ENCODE results near the gene BTG1.
A peak's percentile ranks its signal among the peaks of the same experiment; 100 is the strongest.

The BTG1 gene

DNA sequence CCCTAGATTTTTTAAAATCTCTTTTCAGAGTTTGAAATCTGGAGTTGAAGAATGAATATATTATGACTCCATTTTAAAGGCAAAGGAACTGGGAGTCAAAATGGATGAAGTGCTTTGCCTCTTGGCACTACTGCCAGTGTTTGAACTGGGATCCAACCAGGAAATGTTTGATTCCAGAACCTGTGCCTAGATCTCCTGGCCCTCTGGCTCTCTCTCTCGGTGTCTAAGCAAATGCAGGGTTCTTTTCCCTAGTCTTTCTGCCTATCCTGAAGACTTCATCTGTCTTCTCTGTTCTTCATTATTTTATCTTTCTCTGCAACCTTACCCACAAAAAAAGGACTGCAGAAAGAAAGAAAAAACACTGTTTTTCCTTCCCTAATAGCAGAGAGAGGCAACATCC is 17.0 kb downstream of the BTG1 start:
- no peak overlapping the region for H3K4me3 ChIP-seq (ENCODE audit: low read length)
- TF ChIP-seq, protein P1, sequence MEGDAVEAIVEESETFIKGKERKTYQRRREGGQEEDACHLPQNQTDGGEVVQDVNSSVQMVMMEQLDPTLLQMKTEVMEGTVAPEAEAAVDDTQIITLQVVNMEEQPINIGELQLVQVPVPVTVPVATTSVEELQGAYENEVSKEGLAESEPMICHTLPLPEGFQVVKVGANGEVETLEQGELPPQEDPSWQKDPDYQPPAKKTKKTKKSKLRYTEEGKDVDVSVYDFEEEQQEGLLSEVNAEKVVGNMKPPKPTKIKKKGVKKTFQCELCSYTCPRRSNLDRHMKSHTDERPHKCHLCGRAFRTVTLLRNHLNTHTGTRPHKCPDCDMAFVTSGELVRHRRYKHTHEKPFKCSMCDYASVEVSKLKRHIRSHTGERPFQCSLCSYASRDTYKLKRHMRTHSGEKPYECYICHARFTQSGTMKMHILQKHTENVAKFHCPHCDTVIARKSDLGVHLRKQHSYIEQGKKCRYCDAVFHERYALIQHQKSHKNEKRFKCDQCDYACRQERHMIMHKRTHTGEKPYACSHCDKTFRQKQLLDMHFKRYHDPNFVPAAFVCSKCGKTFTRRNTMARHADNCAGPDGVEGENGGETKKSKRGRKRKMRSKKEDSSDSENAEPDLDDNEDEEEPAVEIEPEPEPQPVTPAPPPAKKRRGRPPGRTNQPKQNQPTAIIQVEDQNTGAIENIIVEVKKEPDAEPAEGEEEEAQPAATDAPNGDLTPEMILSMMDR (IDR thresholded peaks at IDR 0.05; ENCODE audit: insufficient read depth, low read depth, low read length, missing control alignments) = no peak
- no peak for DNase-seq (ENCODE audit: low read depth)

DNA sequence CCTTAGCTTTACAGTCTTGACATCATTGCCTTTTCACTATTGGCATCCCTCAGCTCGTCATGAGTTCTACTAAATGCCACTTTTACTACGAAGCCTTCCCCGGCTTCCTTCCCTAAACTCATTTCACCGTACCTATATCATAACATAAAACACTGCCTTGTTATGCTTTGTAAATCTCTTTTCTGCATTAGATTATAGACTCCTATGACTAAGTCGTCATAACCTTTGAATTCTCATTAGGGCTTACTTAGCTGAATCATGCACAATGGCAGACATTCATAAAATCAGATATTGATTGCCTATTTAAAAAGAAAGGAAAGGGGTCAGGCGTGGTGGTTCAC is 21.0 kb downstream of the BTG1 start:
- TF ChIP-seq, protein P1 (IDR thresholded peaks at IDR 0.05; ENCODE audit: insufficient read depth, low read depth, low read length, missing control alignments) = no peak
- DNase-seq (ENCODE audit: low read depth) = no peak
- H3K4me3 ChIP-seq (ENCODE audit: low read length) = no peak overlapping the region

DNA sequence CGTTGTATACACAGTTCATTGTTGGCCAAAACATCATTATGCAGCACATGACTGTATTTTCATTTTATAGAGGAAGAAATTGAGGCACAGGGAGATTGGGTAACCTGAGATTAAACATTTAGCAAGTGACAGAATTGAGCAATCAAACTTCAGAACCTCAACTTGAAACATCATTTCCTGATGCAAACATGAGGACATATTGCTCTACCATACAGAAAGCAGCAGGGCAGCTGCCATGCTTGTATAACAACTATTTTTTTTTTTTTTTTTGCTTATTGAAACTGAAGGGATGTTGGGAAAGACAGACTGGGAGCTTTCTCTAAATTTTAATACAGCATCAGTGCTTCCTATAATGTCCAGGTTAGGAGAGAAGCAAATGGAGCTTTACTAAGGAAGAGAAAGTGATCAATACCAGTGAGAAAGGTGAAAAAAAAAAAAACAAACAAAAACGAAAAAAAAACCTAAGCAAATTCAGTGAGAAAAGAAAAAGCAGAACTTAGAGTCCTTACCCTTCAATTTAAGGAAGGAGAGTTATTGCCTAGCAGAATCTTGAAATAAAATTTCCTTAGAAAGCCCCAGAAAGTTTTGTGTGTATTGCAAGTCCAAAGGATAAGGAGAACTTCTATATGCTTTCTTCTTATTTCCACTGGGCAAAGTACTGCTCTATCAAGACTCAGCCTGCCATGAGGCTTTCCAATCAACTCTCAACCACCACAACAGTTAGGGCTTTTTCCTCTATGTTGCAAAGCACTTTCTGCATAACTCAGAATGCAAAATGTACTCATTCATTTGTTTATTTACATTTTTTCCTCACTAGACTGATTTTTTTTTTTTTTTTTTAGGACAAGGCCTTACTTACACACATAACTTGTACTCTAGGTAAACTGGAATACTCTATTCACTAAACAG is 21.6 kb downstream of the BTG1 start:
- TF ChIP-seq, protein P1 (IDR thresholded peaks at IDR 0.05; ENCODE audit: insufficient read depth, low read depth, low read length, missing control alignments) = no peak
- no peak overlapping the region for H3K4me3 ChIP-seq (ENCODE audit: low read length)
- peak; percentile 53 for DNase-seq (ENCODE audit: low read depth)

DNA sequence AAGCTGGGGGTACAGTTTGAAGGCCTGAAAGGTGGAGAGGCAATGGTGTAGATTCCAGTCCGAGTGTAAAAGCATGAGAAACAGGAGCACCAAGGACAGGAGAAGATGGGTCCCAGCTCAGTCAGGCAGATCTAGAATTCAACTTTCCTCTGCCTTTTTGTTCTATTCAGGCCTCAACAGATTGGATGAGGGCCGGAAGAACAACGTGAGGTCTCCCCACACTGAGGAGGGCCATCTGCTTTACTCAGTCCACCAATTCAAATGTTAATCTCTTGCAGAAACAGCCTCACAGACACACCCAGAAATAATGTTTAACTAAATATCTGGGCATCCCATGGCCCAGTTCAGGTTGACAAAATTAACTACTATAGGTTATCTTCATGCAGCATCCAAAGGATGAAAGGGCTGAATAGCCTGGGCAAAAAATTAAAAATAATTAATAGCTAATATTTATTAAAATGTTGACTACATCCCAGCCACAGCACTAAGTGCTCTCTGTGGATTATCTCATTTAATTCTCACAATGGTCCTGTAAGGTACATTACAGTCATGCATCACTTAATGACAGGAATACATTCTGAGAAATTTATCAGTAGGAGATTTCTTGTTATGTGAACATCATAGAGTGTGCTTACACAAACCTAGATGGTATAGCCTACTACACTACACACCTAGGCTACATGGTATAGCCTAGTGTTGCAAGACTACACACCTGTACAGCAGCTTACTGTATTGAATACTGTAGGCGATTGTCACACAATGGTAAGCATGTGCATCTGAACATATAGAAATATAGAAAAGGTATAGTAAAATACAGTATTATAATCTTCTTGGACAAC is 22.5 kb downstream of the BTG1 start:
- TF ChIP-seq, protein P1 (IDR thresholded peaks at IDR 0.05; ENCODE audit: insufficient read depth, low read depth, low read length, missing control alignments) = no peak

DNA sequence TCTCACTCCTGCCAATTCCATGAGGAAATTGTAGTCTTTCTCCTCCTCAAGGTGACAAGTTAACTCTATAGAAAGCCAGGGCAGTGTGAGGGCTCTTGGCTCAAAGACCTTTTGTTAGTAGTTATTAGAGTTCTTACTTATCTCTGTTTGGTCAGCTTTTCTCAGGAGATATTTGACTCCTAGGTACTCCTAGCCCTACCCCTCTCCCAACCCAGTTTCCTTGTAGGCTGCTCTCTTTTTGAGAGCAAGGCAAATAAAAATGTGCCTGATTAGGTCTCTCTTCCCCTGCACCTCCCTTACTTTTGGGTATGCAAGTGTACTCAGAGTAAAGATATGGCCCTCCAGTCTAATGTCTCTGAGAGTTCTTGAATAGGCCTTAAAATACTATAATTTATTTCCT is 23.8 kb downstream of the BTG1 start:
- DNase-seq (ENCODE audit: low read depth) = no peak
- no peak overlapping the region for H3K4me3 ChIP-seq (ENCODE audit: low read length)
- TF ChIP-seq, protein P1 (IDR thresholded peaks at IDR 0.05; ENCODE audit: insufficient read depth, low read depth, low read length, missing control alignments) = no peak

More for the DNA sequence above, 22.5 kb downstream of the BTG1 start:
- DNase-seq (ENCODE audit: low read depth) = no peak
- H3K4me3 ChIP-seq (ENCODE audit: low read length) = no peak overlapping the region

DNA sequence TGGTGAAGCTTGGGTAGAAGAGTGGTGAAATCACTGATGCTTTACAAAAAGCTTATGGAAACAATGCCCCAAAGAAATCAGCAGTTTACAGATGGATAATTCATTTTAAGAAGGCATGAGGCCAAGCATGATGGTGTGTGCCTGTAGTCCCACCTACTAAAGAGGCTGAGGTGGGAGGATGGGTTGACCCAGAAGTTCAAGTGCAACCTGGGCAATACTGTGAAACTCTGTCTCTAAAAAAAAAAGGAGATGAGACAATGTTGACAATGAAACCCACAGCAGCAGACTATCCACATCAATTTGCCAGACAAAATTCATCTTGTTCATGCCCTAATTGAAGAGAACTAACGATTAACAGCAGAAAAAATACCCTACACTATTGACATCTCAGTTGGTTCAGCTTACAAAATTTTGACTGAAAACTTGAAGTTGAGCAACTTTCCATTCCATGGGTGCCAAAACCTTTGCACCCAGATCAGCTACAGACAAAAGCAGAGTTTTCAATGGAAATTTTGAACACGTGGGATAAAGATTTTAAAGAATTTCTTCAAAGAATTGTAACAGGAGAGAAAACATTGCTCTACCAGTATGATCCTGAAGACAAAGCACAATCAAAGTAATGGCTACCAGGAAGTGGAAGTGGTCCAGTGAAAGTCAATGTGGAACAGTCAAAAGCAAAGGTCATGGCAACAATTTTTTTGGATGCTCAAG is 26.7 kb downstream of the BTG1 start:
- DNase-seq (ENCODE audit: low read depth) = no peak
- H3K4me3 ChIP-seq (ENCODE audit: low read length) = no peak overlapping the region
- TF ChIP-seq, protein P1 (IDR thresholded peaks at IDR 0.05; ENCODE audit: insufficient read depth, low read depth, low read length, missing control alignments) = no peak
